A549 (cell line): ENCODE results near the gene PPP2R3A. TPM values are rescaled to one million over a fixed set of nuclear protein-coding genes. Genes with fewer than 3 reads are reported as not detected.
"Not testable (repeated sequence)": the region's sequence is repeated elsewhere in the genome, so short reads cannot be mapped to it uniquely, and the experiment has no call there.

Experiments
- ATAC-seq, 2 experiments: fragments of 200-7000 bp in 1 of 2; fragments of >200 bp in 1 of 2; cut with Nextera tagmentation in 1 of 2; cut with Tn5 transposase in 1 of 2; 3 replicates each; pipeline versions ENCODE4 v1.8.0 to v1.9.1; 2018 to 2020; ENCODE audit warnings: mild to moderate bottlenecking in 1 of 2, moderate library complexity in 1 of 2
- CTCF ChIA-PET: fragments of 300-600 bp; sonication (Branson Sonifier 250); formaldehyde crosslinking; extraction: SDS; loops from one replicate; lab custom pipeline; 2021; ENCODE audit warnings: antibody characterized with exemption, inconsistent platforms; lab: Yijun Ruan, JAX
- POLR2A ChIA-PET: fragments of 350-600 bp; formaldehyde crosslinking; extraction: SDS; loops from one replicate; lab custom pipeline; 2021; ENCODE audit warnings: antibody characterized with exemption, inconsistent platforms; lab: Yijun Ruan, JAX
- DNase-seq, 2 experiments: peaks; one replicate each; pipeline versions ENCODE4 v3.0.0 to v3.0.0-alpha.2; 2011 to 2016; ENCODE audit warnings: low read depth in 1 of 2, low spot score in 1 of 2
- FAIRE-seq: peaks from 2 replicates; lab custom pipeline; 2011; peaks lifted over from hg19 to GRCh38; lab: Jason Lieb, UNC
- H3K27ac ChIP-seq, 2 experiments: fragments of >200 bp; sonication (Bioruptor Twin); formaldehyde crosslinking; 3 replicates each; pipeline ENCODE4 v1.5.1; 2016 to 2017
- H3K4me1 ChIP-seq: fragments of >200 bp; sonication (Bioruptor Twin); formaldehyde crosslinking; 3 replicates; pipeline ENCODE4 v1.6.1; 2016
- H3K4me2 ChIP-seq: fragments of >200 bp; sonication (Bioruptor Twin); formaldehyde crosslinking; 3 replicates; pipeline ENCODE4 v1.6.1; 2016
- H3K4me3 ChIP-seq: fragments of >200 bp; sonication (Bioruptor Twin); formaldehyde crosslinking; 3 replicates; pipeline ENCODE4 v1.5.1; 2016
- H3K9me3 ChIP-seq: fragments of >200 bp; sonication (Bioruptor Twin); formaldehyde crosslinking; 3 replicates; pipeline ENCODE4 v1.6.1; 2016
- ATOH8 ChIP-seq: fragments of 250-450 bp; sonication (Bioruptor Pico); IDR thresholded peaks from 2 replicates; pipeline ENCODE4 v1.5.0; 2020; ENCODE audit warnings: low read depth, mild to moderate bottlenecking, moderate library complexity
- CBX8 ChIP-seq: fragments of 200-600 bp; sonication (generic); IDR thresholded peaks from 2 replicates; pipeline ENCODE4 v1.6.1; 2016
- CEBPB ChIP-seq, 2 experiments: fragments of >200 bp in 1 of 2; sonication (Bioruptor Twin) in 1 of 2; formaldehyde crosslinking in 1 of 2; IDR thresholded peaks; 2 replicates each; pipeline ENCODE4 v1.6.1; 2012 to 2016
- CHD2 ChIP-seq: fragments of 150-350 bp; IDR thresholded peaks from 2 replicates; pipeline ENCODE4 v1.6.1; 2014; ENCODE audit warnings: low read length; ENCODE audit not compliant: partially characterized antibody
- E2F6 ChIP-seq: IDR thresholded peaks from 2 replicates; pipeline ENCODE4 v1.6.1; 2012; ENCODE audit warnings: low read depth, borderline replicate concordance
- ESRRA ChIP-seq: fragments of 150-350 bp; IDR thresholded peaks from 2 replicates; pipeline ENCODE4 v1.6.1; 2014; ENCODE audit warnings: mild to moderate bottlenecking, low read length, borderline replicate concordance
- FOSB ChIP-seq: fragments of 250-450 bp; sonication (Bioruptor Pico); IDR thresholded peaks from 2 replicates; pipeline ENCODE4 v1.5.0; 2020; ENCODE audit warnings: mild to moderate bottlenecking, moderate library complexity
- FOSL2 ChIP-seq, 2 experiments: fragments of 450-650 bp in 1 of 2; fragments of >200 bp in 1 of 2; sonication (Bioruptor Twin) in 1 of 2; formaldehyde crosslinking; IDR thresholded peaks; 2 replicates each; pipeline versions ENCODE4 v1.5.0 to v1.6.1; 2016 to 2020; ENCODE audit warnings: mild to moderate bottlenecking in 1 of 2, moderate library complexity in 1 of 2
- FOXS1 ChIP-seq: fragments of 250-450 bp; sonication (Bioruptor Pico); IDR thresholded peaks from 2 replicates; pipeline ENCODE4 v1.5.0; 2020; ENCODE audit warnings: mild to moderate bottlenecking, moderate library complexity
- HDAC2 ChIP-seq: fragments of 200-600 bp; sonication (generic); IDR thresholded peaks from 2 replicates; pipeline ENCODE4 v1.6.1; 2016
- HES2 ChIP-seq: fragments of >200 bp; sonication (Bioruptor Twin); formaldehyde crosslinking; IDR thresholded peaks from 2 replicates; pipeline ENCODE4 v1.6.1; 2016
- HEYL ChIP-seq: fragments of 250-450 bp; sonication (Bioruptor Pico); IDR thresholded peaks from 2 replicates; pipeline ENCODE4 v1.8.0; 2021; ENCODE audit warnings: mild to moderate bottlenecking, moderate library complexity
- HMGXB4 ChIP-seq: fragments of 250-450 bp; sonication (Bioruptor Pico); IDR thresholded peaks from 2 replicates; pipeline ENCODE4 v1.5.0; 2021; ENCODE audit warnings: mild to moderate bottlenecking, moderate library complexity, borderline replicate concordance
- HOXB5 ChIP-seq: fragments of 250-450 bp; sonication (Bioruptor Pico); IDR thresholded peaks from 2 replicates; pipeline ENCODE4 v1.5.0; 2020; ENCODE audit warnings: mild to moderate bottlenecking, moderate library complexity
- JUN ChIP-seq, 2 experiments: fragments of >200 bp; sonication (Bioruptor Twin); formaldehyde crosslinking; IDR thresholded peaks; 2 replicates in 1 of 2; 3 replicates in 1 of 2; pipeline ENCODE4 v1.6.1; 2016 to 2017
- JUNB ChIP-seq: fragments of >200 bp; sonication (Bioruptor Twin); formaldehyde crosslinking; IDR thresholded peaks from 2 replicates; pipeline ENCODE4 v1.6.1; 2016
- KDM1A ChIP-seq: fragments of 200-600 bp; sonication (generic); IDR thresholded peaks from 2 replicates; pipeline ENCODE4 v1.6.1; 2016; ENCODE audit warnings: low read depth, mild to moderate bottlenecking
- KDM5A ChIP-seq: fragments of 200-600 bp; sonication (generic); IDR thresholded peaks from 2 replicates; pipeline ENCODE4 v1.6.1; 2016; ENCODE audit warnings: antibody characterized with exemption, mild to moderate bottlenecking
- NPAS2 ChIP-seq: fragments of 250-450 bp; sonication (Bioruptor Pico); IDR thresholded peaks from 2 replicates; pipeline ENCODE4 v1.8.0; 2022; ENCODE audit warnings: mild to moderate bottlenecking, moderate library complexity, borderline replicate concordance
- POLR2A ChIP-seq: IDR thresholded peaks from 2 replicates; pipeline ENCODE4 v1.6.1; 2012; ENCODE audit warnings: mild to moderate bottlenecking, low read length
- POLR2AphosphoS2 ChIP-seq: conservative IDR thresholded peaks from 2 replicates; pipeline ENCODE4 v1.6.1; 2012; ENCODE audit warnings: low read length, improper control_type of control experiment, inconsistent platforms
- RARB ChIP-seq: fragments of 250-450 bp; sonication (Bioruptor Pico); IDR thresholded peaks from 2 replicates; pipeline ENCODE4 v1.8.0; 2021; ENCODE audit warnings: mild to moderate bottlenecking, moderate library complexity
- SMC3 ChIP-seq: fragments of >200 bp; sonication (Bioruptor Twin); formaldehyde crosslinking; IDR thresholded peaks from 3 replicates; pipeline ENCODE4 v1.6.1; 2018; ENCODE audit warnings: inconsistent platforms
- SREBF2 ChIP-seq: fragments of 450-650 bp; IDR thresholded peaks from 2 replicates; pipeline ENCODE4 v1.6.1; 2014; ENCODE audit warnings: mild to moderate bottlenecking, moderate library complexity
- ZSCAN20 ChIP-seq: fragments of 250-450 bp; sonication (Bioruptor Pico); IDR thresholded peaks from 2 replicates; pipeline ENCODE4 v1.8.0; 2022; ENCODE audit warnings: mild to moderate bottlenecking, moderate library complexity
- WGBS: methylation state at CpG from one replicate; pipeline ENCODE4 v1.1.6; 2017; ENCODE audit errors: missing lambda C conversion rate; 5-methylcytosine and 5-hydroxymethylcytosine counted together
- polyA plus RNA-seq, 4 experiments: library from polyadenylated mRNA; depleted of rRNA in 3 of 4; stranded (reverse); fragments of >200 nt; fragmentation: RNase III in 1 of 4; extraction: RNeasy Plus Mini Kit Qiagen cat#74134 plus additional on column Dnase treatment in 1 of 4; gene quantifications; 2 replicates in 3 of 4; 3 replicates in 1 of 4; pipeline ENCODE4 v1.2.3, GENCODE V29; 2011 to 2017
- TF ChIP-seq, protein P1 (sequence below): IDR thresholded peaks from 2 replicates; pipeline ENCODE4 v1.6.1; 2012
- TF ChIP-seq, protein P2 (sequence below): fragments of 450-650 bp; IDR thresholded peaks from 2 replicates; pipeline ENCODE4 v1.6.1; 2014; ENCODE audit warnings: antibody characterized with exemption

PPP2R3A gene
- polyA plus RNA-seq, 2 of the 4 experiments (the other 2 are of a cell fraction) = 1.9 to 3.2 TPM

DNA sequence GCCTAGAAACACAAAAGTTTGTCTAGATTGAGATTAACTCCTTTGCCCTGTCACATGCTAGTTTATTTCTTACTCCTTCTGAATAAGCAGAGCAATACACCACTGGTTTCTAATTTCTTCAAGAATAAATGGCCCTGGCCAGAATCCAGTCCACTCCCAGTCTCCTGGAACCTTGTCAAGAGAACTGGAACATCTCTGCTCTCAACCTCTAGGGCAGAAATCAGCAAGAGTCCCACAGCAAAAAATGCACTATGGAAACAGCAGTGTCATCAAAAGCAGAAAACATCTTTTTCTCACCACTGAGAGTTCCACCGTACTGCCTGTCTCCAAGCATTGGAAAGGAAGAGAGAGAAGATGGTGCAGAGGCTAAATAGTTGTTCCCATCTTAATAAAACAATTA lies 35.9 kb upstream of the PPP2R3A start:
- WGBS = 67% methylated on average over 1 of the region's 1 CpG
- ChIA-PET POLR2A (no interaction called here), CTCF (no interaction called here)
- FAIRE-seq = no peak
- H3K4me1 ChIP-seq = no peaks in the 10 kb centered on the region
- TF ChIP-seq SMC3 = no peak
- TF ChIP-seq CBX8 = no peak
- TF ChIP-seq CHD2 = no peak
- no peak for TF ChIP-seq JUN (IDR thresholded peaks at IDR 0.05)
- no peak for TF ChIP-seq FOSB (CRISPR knock-in tag)
- TF ChIP-seq HEYL (CRISPR knock-in tag) = no peak
- TF ChIP-seq HDAC2 = no peak
- TF ChIP-seq FOXS1 (CRISPR knock-in tag) = no peak
- no peak for TF ChIP-seq ESRRA
- TF ChIP-seq HOXB5 = no peak
- no peak for TF ChIP-seq HES2
- TF ChIP-seq, protein P1, sequence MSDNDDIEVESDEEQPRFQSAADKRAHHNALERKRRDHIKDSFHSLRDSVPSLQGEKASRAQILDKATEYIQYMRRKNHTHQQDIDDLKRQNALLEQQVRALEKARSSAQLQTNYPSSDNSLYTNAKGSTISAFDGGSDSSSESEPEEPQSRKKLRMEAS = no peak
- no peak for TF ChIP-seq POLR2AphosphoS2
- no peak for TF ChIP-seq KDM1A
- no peak for TF ChIP-seq NPAS2 (CRISPR knock-in tag)
- TF ChIP-seq ZSCAN20 (CRISPR knock-in tag) = no peak
- TF ChIP-seq FOSL2 (IDR thresholded peaks at IDR 0.05) = no peak
- TF ChIP-seq FOSL2 (CRISPR knock-in tag; IDR thresholded peaks at IDR 0.05) = no peak
- TF ChIP-seq ATOH8 (CRISPR knock-in tag) = no peak
- no peak for TF ChIP-seq HMGXB4
- no peak overlapping the region for H3K4me3 ChIP-seq
- ATAC-seq = no peak
- DNase-seq = no peak
- H3K27ac ChIP-seq = no peak overlapping the region
- H3K9me3 ChIP-seq = no peaks in the 10 kb centered on the region
- H3K4me2 ChIP-seq = no peak overlapping the region

DNA sequence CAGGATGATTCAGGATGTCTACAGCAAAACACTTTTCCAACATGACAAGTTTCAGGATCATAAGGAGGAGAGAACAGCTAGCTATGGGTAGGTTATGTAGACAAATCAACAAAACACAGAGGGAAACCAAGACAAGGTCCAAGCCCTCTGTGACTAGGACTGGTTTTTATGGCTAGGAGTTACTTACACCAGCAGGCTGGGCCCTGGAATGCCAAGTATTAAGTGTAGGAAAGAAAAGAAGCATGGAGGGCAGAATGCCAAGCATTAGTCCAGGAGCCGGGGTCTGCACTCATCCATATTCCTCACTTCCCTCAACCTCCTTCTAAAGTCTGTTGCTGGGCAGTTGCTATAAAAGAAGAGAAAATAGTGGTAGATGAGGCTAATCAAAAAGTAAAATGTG lies 35.3 kb upstream of the PPP2R3A start:
- Histone ChIP-seq H3K9me3 (no peaks in the 10 kb centered on the region), H3K4me1 (no peaks in the 10 kb centered on the region), H3K4me3 (no peak overlapping the region), H3K4me2 (no peak overlapping the region), H3K27ac (no peak overlapping the region)
- DNase-seq = no peak
- ChIA-PET POLR2A (no interaction called here), CTCF (interaction anchor here (1.7 kb wide), 1 partner anchor 112 kb away, joined by 6 read pairs; no protein-coding TSS in a partner anchor)
- TF ChIP-seq SREBF2 (no peak), JUNB (no peak), POLR2A (no peak), CEBPB (IDR thresholded peaks at IDR 0.05) (no peak), KDM5A (no peak), HEYL (CRISPR knock-in tag) (no peak), HOXB5 (no peak), RARB (CRISPR knock-in tag) (no peak), HMGXB4 (no peak), E2F6 (no peak)
- TF ChIP-seq, protein P2, sequence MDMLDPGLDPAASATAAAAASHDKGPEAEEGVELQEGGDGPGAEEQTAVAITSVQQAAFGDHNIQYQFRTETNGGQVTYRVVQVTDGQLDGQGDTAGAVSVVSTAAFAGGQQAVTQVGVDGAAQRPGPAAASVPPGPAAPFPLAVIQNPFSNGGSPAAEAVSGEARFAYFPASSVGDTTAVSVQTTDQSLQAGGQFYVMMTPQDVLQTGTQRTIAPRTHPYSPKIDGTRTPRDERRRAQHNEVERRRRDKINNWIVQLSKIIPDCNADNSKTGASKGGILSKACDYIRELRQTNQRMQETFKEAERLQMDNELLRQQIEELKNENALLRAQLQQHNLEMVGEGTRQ = no peak
- ATAC-seq = no peak
- no peak for FAIRE-seq
- 73% methylated on average over 1 of the region's 1 CpG for WGBS

- CTCF ChIA-PET, H3K9me3 ChIP-seq, POLR2A ChIA-PET, H3K4me2 ChIP-seq, H3K27ac ChIP-seq, H3K4me3 ChIP-seq, DNase-seq, ATAC-seq, H3K4me1 ChIP-seq, FAIRE-seq: not testable (repeated sequence)
- WGBS = 21% methylated on average over 5 of the region's 5 CpGs
These were observed 30.4 kb upstream of the PPP2R3A start for GRCh38 chr3:135935171-135935570.

GRCh38 chr3:135937766-135938165 lies 27.8 kb upstream of the PPP2R3A start:
- 6% methylated on average over 1 of the region's 1 CpG for WGBS
- CTCF ChIA-PET, H3K9me3 ChIP-seq, H3K4me3 ChIP-seq, DNase-seq, POLR2A ChIA-PET, H3K4me2 ChIP-seq, ATAC-seq, FAIRE-seq, H3K4me1 ChIP-seq, H3K27ac ChIP-seq: not testable (repeated sequence)
